ENCODE results near the gene ESPL1.

ESPL1 gene

GRCh38 chr12:53333845-53334244 is 65.7 kb downstream of the ESPL1 start:
- DNase-seq (ENCODE audit: low read depth in 4 of 4, low spot score in 1 of 4): no peak

- no peak for DNase-seq (ENCODE audit: low read depth in 4 of 4, low spot score in 1 of 4)
These were observed 66.7 kb downstream of the ESPL1 start for GRCh38 chr12:53334822-53335221.

- no peak for DNase-seq (ENCODE audit: low read depth in 4 of 4, low spot score in 1 of 4)
These were observed 68.1 kb downstream of the ESPL1 start, which contains the start of gene SP7 for GRCh38 chr12:53336181-53336681. Gene SP7 (minus strand): TSS chr12:53336354. CDS start chr12:53335646, 708 bp downstream.

- DNase-seq (ENCODE audit: low read depth in 4 of 4, low spot score in 1 of 4): no peak
These were observed 69.9 kb downstream of the ESPL1 start for GRCh38 chr12:53338017-53338416.

- no peak for DNase-seq (ENCODE audit: low read depth in 4 of 4, low spot score in 1 of 4)
These were observed 70.8 kb downstream of the ESPL1 start for GRCh38 chr12:53338916-53339315.

- DNase-seq (ENCODE audit: low read depth in 4 of 4, low spot score in 1 of 4): no peak
These were observed 72.3 kb downstream of the ESPL1 start for GRCh38 chr12:53340398-53340797.

Measured in stimulated activated CD4-positive, alpha-beta T cell treated with anti-CD3 and anti-CD28 coated beads, Interleukin-1b, Interleukin-23, amount 100 ng/mL, for 24 hours (primary cell).